Esophagus muscularis mucosa (tissue), 4 donors: ENCODE data around the gene GCFC2.

ENCODE experiments used
- EP300 ChIP-seq: sonication (generic); formaldehyde crosslinking; IDR thresholded peaks from one replicate; pipeline ENCODE4 v1.6.1; 2017; ENCODE audit warnings: antibody characterized with exemption
- POLR2A ChIP-seq: fragments of 450-650 bp; IDR thresholded peaks from one replicate; pipeline ENCODE4 v1.6.1; 2017; ENCODE audit warnings: antibody characterized with exemption, moderate library complexity, mild to moderate bottlenecking, low read depth
- TF ChIP-seq, protein P1 (sequence below), 3 experiments: fragments of 200-600 bp in 2 of 3; fragments of 450-650 bp in 1 of 3; sonication (generic) in 2 of 3; IDR thresholded peaks; one replicate each; pipeline ENCODE4 v1.5.1; 2017 to 2019; ENCODE audit warnings: antibody characterized with exemption in 3 of 3, mild to moderate bottlenecking in 2 of 3, moderate library complexity in 1 of 3

DNA sequence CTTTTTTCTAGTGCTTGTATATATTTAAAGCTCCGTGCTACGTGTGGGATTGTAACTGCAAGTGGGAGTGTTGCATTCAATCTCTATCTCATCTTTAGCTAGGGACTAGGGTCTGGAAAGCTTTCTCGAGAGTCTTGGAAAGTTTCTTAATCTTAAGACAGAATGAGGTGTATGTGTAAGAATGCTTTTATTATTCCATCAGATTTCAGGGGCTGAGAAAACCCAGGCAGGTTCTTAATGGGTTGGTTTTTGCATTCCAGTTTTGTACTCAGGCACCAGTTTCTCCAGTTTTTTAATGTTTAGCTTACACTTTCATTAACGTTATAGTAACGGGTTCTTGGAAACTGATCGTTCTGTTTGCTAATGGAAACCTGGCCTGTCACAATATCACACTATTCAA is 43.8 kb downstream of the GCFC2 start:
- TF ChIP-seq, protein P1, sequence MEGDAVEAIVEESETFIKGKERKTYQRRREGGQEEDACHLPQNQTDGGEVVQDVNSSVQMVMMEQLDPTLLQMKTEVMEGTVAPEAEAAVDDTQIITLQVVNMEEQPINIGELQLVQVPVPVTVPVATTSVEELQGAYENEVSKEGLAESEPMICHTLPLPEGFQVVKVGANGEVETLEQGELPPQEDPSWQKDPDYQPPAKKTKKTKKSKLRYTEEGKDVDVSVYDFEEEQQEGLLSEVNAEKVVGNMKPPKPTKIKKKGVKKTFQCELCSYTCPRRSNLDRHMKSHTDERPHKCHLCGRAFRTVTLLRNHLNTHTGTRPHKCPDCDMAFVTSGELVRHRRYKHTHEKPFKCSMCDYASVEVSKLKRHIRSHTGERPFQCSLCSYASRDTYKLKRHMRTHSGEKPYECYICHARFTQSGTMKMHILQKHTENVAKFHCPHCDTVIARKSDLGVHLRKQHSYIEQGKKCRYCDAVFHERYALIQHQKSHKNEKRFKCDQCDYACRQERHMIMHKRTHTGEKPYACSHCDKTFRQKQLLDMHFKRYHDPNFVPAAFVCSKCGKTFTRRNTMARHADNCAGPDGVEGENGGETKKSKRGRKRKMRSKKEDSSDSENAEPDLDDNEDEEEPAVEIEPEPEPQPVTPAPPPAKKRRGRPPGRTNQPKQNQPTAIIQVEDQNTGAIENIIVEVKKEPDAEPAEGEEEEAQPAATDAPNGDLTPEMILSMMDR (IDR thresholded peaks at IDR 0.05): no peak
- TF ChIP-seq POLR2A (no peak), EP300 (no peak)
